SIG-M5 treated with dmso at 0.1 percent for 504 hours (cell line): ENCODE measurements around the gene GJA1.
A peak's percentile ranks its signal among the peaks of the same experiment; 100 is the strongest.
"Not testable (repeated sequence)": the region's sequence is repeated elsewhere in the genome, so short reads cannot be mapped to it uniquely, and the experiment has no call there.

ENCODE experiments used
- DNase-seq: peaks from one replicate; lab custom pipeline; 2025; ENCODE audit not compliant: unreplicated experiment; lab: John Stamatoyannopoulos, UW

GJA1 gene

DNA sequence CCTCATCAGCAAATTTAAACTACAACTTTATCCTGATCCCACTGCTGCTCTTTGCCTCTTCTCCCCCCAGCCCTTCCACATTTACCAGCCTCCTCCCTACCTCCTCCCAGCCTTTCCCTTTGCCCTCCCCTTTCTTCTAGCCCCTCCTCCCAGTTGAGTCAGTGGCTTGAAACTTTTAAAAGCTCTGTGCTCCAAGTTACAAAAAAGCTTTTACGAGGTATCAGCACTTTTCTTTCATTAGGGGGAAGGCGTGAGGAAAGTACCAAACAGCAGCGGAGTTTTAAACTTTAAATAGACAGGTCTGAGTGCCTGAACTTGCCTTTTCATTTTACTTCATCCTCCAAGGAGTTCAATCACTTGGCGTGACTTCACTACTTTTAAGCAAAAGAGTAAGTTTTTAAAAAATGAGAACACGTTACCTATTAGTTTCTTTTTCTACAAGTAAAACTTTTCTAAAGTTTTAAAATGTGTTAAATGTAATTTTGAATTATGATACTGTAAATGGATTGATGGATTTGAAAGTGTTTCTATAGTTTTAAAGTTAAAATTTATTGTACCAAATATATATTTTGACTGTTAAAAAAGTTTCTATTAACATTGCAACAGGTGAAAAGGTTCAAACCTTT, at the start of gene GJA1:
TSS of gene GJA1 (plus strand) at position 203 of the 626 bp plus-strand sequence. CDS start 11,202 bp downstream, outside the sequence.
- DNase-seq = peak; percentile 77

DNA sequence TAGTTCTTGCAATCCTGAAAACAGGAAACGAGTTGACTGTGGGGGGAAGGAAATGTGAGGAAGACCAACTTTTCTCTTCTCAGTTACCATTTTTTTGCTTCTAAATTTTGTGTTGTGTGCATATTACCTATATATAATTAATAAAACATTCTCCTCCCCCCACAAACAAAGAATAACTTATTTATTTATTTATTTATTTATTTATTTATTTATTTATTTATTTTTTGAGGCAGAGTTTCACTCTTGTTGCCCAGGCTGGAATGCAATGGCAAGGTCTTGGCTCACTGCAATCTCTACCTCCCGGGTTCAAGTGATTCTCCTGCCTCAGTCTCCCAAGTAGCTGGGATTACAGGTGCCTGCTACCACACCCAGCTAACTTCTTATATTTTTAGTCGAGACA, 48.9 kb upstream of the GJA1 start:
- DNase-seq = not testable (repeated sequence)

DNA sequence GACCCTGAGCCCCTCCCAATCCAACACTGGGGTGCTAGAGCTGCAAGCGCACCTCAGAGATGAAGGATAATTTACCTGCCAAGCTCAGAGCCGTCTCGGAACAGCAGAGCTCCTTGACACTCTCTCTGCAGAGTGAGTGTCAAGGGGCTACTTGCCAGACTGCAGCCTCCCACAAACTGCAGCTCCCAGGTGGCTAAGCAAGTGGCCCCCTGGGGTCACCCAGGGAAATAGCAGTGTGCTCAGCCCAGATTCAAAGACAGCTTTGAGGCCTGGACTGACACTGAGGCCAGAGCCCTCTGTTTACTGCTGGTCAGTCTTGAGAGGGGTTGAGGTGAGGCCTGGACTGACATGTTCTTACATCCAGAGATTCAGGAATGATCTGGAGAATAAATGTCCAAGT, 46.0 kb upstream of the GJA1 start:
- DNase-seq = no peak

DNA sequence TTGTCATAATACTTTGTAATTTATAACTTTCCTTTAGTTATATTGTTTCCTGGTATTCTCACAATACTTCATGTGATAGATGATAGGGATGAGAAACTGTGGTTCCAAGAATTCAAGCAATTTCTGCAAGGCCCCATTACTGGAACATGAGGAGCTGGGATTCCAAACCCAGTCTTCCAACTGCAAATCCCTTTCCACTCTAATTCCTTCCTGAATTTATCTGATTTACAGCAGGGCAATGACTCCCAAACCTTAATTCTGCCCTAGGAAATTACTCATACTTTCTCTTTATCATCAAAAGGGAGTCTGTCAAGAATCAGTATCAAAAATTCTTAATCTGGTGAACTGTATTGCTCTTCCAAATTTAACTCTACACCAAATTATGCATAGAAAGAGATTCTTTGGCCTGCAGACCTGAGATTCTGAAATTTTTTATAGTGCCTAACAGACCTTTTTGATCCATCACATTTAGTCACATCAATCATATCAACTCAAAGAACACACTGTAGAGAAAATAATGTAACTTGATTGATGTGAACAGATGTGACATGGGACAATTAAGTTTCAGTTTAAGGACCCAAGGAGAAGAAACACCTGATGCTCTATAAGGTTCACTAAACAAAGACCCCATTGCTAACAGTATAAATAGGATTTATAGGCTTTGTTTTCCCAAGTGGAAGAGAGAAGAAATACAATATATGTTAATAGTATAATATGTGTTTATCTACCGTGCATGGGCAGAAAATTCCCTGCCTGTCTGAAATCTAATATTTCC, 41.5 kb upstream of the GJA1 start:
- no peak for DNase-seq

DNA sequence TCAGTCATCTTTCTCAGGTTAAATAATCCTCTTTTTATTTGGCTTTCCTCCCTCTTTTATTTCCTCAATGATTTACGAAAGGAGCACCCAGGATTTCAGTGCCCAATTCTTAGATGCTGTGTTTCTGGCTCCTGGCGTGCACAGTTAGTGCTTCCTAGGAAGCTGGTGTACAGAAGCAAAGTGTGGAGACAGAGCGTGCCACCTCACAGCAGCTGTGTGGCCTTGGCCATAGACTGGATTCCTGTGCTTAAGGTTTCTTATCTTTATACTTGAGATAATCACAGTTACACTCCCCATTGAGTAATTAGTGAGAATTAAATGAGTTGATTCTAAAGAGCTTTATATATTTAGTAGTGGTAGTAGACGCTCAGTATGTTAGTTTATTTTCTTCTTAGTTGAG, 39.7 kb upstream of the GJA1 start:
- no peak for DNase-seq

DNA sequence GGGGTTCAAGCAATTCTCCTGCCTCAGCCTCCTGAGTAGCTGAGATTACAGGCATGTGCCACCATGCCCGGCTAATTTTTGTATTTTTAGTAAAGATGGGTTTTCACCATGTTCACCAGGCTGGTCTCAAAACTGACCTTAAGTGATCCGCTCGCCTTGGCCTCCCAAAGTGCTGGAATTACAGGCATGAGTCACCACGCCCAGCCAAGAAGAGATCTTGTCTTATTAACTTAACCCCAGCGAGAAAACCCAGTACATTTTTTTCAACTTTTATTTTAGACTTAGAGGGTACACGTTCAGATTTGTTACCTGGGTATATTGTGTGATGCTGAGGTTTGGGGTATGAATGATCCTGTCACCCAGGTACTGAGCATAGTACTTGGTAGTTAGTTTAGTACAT, 38.3 kb upstream of the GJA1 start:
- not testable (repeated sequence) for DNase-seq

DNA sequence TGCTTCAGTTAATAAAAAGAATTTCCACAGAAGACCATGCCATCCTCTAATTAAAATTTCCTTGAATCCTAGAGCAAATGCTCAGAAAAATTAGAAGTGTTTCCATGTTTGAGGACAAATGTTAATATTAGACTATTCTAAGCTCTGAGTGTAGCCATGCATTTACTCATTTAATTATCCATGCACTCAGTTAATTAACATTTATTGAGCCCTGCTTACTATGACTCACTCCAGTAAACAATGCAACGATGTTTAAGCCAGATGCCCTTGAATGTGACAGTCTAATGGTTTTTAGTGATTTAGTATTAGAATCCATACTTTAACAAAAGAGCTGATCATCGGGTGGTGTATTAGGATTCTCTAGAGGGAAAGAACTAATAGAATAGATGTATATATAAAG, 37.3 kb upstream of the GJA1 start:
- no peak for DNase-seq

DNA sequence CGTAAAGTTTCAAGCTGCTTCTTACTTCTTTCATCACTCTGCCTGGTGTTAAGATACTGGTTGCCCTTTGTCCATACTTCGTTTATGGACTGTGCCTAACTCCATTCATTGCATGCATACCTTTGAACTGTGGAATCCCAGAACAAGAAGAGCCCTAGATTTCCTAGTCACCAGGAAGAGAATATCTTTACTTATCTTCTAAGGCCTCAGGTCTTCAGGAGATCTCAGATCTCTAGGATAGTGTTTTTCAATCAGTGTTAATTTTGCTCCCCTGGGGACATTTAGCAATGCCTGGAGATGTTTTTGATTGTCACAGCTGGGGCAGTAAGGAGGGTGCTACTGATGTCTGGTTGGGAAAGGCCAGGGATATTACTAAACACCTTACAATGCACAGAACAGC, 35.5 kb upstream of the GJA1 start:
- no peak for DNase-seq

DNA sequence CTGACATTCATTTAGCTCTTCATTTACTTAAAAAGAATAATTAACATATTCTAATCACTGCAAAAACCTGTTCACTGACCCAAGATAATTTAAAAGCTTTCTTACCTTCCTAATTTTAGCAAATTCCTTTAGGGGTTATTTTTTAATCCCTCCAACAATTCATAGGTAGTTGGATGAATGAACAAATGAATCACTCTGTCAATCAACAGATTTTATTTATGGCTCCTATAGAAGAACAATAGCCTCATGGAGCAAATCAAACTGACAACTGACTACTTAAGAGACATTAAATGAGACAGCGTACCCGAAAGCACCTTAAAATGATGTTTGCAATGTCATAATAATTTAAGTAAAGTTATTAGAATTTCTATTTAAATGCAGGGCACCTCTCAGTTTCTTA, 31.5 kb upstream of the GJA1 start:
- DNase-seq = no peak

DNA sequence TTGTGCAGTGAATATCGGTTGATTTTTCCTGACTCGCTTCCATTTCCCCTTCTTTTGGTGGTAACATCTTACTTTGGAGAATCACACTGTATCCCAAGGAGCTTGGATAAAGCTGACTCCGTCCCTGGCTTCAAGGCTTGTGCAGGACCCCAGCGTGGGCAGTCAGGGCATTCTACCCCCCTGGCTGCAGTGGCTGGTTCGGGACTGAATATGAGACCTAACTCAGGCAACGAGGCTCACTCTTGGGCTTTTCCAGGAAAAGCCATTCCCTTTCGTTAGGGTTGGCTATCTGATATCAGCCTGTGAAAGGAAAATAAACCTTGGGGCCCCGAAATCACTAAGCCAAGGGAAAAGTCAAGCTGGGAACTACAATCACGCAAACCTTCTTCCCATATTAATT, 30.1 kb upstream of the GJA1 start:
- no peak for DNase-seq

DNA sequence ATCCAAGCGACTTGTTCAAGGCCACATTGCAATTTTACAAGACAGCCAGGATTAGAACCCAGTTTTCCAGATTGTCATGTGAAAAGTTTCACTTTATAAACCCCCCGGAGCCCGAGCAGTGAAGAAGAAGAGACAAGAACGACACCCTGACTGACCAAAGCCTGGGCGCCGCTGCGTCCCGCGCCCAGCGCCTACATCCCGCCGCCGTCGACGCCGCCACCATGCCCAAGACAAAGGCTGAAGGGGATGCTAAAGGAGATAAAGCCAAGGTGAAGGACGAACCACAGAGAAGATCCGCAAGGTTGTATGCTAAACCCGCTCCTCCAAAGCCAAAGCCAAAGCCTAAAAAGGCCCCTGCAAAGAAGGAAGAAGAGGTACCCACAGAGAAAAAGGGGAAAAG, 27.1 kb upstream of the GJA1 start:
- no peak for DNase-seq

DNA sequence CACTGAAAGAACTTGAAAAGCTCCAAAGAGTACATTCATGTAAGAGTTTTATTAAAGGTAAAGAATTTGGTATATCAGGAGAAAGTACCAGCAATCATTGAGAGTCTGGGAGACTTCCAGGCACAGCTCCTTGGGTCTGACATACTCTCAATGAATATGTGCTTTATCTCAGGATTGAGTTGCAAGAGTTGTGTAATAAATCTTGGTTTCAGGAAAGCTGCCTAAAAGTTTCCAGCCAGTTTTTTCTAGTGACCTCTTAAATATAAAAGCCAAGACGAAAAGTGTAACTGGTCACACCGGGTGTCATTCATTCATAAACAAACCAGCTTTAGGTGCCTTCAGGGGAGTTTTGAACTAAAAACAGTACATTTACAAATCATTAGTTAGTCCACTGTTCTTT, 21.6 kb upstream of the GJA1 start:
- DNase-seq = no peak

DNA sequence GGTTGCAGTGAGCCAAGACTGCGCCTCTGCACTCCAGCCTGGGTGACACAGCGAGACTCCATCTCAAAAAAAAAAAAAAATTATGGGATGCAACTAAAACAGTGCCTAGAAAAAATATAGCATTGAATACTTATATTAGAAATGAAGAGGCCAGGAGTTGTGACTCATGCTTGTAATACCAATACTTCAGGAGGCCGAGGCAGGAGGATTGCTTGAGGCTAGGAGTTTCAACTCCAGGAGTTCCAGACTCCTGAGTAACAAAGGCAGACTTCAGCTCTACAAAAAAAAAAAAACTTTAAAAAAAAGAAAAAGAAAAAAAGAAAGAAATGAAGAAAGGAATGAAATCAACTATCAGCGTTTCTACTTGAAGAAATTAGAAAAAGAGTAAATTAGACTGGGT, 17.1 kb upstream of the GJA1 start:
- no peak for DNase-seq

DNA sequence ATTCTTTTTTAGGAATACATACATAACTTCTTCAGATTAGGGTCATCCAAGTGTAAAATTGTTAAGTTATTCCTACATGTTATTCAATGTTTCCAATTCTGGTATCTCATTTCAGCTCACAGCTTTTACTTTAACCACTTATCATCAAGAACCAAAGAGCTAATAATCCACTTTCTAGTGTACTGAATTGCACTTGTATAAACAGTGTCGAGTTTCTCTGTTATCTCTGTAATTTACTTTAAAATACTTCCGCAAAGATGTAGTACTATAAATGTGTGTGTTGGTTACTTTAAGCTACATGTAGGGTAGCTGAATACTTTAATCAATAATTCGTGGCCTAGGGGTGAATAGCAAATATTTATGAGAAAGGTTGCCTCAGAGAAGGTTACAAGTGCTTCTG, 8.8 kb upstream of the GJA1 start:
- DNase-seq = no peak

DNA sequence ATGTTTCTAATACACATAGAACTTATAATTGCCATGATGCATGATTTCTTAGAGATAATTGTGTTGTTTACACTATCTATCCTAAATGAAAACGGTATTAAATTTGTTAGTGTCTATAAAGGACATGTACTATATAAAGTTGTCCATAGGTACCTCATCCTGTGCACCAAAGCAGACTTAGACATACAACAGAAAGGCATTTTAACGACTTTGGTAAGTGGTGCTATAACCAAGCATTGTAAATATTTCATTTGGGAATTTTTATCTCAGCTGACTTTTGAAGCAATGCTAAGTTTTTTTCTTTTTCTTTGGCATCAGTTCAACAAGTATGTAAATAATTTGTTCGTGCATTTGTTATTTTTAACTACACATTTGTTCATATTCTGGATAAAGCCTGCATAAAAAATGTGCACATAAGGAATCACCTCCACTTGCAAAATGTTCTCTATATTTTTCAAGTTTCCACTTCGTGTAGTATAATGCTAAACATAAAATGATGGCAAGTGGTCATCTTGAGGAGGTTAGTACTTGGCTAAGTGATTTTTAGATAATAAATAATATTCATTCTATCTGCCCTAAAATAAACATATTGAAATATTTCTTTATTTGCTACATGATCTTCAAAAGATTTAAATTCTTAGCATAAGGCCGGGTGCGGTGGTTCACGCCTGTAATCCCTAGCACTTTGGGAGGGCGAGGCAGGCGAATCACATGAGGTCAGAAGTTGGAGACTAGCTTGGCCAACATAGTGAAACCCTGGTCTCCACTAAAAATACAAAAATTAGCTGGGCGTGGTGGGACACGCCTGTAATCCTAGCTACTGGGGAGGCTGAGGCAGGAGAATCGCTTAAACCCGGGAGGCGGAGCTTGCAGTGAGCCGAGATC, 6.3 kb upstream of the GJA1 start:
- no peak for DNase-seq

DNA sequence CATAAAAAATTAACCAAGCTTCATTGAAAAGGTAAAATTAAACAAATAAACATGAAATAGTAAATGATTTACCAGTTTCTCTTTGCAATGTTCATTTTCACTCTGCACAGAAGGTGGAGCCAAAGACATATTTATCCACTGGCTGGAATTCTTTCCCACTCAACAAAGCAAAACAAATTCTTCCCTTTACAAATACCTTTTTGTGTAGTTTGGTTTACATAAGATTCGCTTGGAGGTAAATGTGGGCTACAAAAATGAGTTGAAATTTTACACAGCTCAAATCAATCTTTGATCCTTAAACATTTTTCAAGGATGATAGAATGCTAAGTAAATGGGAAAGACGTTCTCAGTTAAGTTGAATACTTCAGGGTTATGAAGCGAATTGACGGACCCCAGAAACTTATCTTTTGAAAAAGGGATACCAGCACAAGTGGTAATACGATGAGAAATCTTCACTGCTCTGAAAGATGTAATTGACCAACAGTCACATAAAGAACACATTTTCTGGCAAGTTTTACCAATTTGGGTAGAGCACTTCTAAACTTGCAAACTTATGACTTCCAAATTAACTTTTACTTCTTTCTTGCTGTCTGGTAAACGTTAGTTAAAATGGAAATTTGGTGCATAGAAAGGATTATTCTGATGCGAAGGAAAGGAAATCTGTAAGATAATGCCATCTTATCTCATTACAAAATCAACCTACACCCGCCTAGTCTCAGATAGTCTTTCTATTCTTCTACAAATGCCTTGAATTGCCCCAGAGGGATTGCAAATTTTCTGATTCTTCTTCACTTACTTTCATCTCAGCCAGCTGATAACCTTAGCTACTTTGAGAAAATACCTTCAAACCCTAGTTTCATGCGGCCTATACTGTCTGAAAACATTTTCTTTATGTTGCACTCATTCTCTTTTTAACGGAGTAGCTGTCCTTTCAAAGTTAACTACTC, 4.7 kb upstream of the GJA1 start:
- peak; percentile 9 for DNase-seq

DNA sequence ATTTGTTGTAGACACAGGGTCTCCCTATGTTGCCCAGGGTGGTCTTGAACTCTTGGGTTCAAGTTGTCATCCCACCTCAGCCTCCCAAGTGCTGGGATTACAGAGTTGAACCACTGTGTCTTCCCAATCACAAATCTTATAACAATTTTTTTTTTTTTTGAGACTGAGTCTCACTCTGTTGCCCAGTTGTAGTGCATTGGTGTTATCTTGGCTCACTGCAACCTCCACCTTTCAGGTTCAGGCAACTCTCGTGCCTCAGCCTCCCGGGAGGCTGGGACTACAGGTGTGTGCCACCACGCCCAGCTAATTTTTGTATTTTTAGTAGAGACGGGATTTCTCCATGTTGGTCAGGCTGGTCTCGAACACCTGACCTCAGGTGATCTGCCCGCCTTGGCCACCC, 3.7 kb upstream of the GJA1 start:
- not testable (repeated sequence) for DNase-seq

DNA sequence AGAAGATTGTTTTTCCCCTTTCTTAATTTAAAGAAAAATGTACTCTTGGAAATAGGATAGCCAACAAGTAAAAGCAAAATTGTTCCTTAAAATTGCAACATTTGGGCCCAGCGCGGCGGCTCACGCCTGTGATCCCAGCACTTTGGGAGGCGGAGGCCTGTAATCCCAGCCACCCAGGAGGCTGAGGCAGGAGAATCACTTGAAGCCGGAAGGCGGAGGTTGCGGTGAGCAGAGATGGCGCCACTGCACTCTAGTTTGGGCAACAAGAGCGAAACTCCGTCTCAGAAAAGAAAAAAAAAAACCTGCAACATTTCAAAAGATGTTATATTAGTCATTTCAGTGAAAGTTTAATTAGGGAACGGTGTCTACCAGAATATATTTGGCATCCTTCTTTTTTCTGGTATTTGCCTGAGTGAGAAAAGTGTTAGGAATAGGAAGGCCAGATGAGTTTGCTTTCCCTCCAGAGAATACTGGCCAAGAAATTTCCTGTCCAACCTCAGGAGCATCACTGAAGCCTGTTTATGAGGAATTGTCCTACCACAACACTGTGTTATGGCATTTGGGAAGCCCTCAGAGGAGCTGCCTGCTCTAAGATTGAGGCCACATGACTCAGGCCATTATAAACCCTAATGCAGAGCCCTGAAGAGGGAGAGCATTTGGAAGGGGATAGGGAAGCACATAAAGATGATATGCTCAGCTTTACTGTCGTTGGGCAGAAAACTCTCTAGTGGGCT, 1.2 kb upstream of the GJA1 start:
- no peak for DNase-seq

DNA sequence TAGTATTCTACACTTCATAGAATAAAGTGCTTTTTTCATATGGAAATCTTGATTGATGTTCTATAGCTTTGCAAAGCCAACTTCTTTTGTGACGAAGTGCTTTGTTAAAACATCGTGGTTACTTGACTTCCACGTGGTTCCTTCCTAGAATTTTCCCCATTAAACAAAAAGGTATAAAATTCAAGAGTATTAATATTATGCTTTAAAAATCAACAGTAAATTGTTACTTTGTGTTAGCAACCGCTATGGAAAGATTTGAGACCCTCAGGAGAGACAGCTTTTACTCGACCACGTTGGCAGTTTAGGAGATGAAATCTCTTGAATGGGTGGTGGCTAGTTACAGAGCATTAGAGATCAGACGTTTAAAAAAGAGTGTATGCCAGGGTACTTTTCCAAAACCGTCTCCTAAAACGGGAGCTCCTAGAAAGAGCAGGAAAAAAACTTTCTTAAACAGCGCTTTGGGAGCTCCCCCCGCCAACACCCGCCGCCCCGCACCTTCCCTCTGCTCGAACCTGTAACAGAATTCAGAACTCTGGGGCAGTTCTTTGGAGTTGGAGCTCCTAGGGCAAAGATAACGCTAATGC, 920 bp downstream of the GJA1 start:
- no peak for DNase-seq
